ENCODE data around the gene LIF.

GRCh38 chr22:30202531-30203006 is 44.0 kb downstream of the LIF start:
- no peak for TF ChIP-seq CTCF (IDR thresholded peaks at IDR 0.05; ENCODE audit: extremely low read depth in 1 of 2, insufficient read depth in 1 of 2, low read depth in 1 of 2, low read length in 2 of 2)
- TF ChIP-seq POLR2A (IDR thresholded peaks at IDR 0.05; ENCODE audit: low read depth, low read length), result no peak
- TF ChIP-seq JUN (IDR thresholded peaks at IDR 0.05; ENCODE audit: borderline replicate concordance, insufficient read depth, insufficient read length, low read depth), result no peak
- no peak for TF ChIP-seq EZH2 (IDR thresholded peaks at IDR 0.05; ENCODE audit: borderline replicate concordance, low read depth, low read length, severe bottlenecking)
- TF ChIP-seq POLR2AphosphoS5 (IDR thresholded peaks at IDR 0.05; ENCODE audit: insufficient read depth, low read depth, low read length), result no peak
- TF ChIP-seq MYC (IDR thresholded peaks at IDR 0.05; ENCODE audit: low read depth, low read length), result no peak
- no peak for TF ChIP-seq GATA2 (IDR thresholded peaks at IDR 0.05; ENCODE audit: insufficient read depth, insufficient read length, low read depth, low read length)
- no peak for TF ChIP-seq MAX (IDR thresholded peaks at IDR 0.05; ENCODE audit: insufficient read depth, insufficient read length)
